ENCODE data around the gene XPA.

The XPA gene

GRCh38 chr9:97632985-97633858, 63.9 kb downstream of the XPA start, which contains the start of the genes NCBP1 and TSTD2:
TSS of gene NCBP1 (plus strand) at chr9:97633821. CDS start at chr9:97633882, 61 bp downstream.
TSS of gene TSTD2 (minus strand) at chr9:97633368. CDS start at chr9:97627562, 5,806 bp downstream.
- H4K20me1 ChIP-seq (ENCODE audit: insufficient read depth, low read length, poor library complexity, severe bottlenecking): peaks cover 40% of the 10 kb centered on the region
- TF ChIP-seq CTCF (conservative IDR thresholded peaks at IDR 0.05; ENCODE audit: low read length) (no peak), EZH2phosphoT487 (IDR thresholded peaks at IDR 0.05; ENCODE audit: borderline replicate concordance) (no peak)
- H3K79me2 ChIP-seq (ENCODE audit: insufficient read depth, low read length): peaks cover 82% of the 10 kb centered on the region
- H3K4me1 ChIP-seq (ENCODE audit: insufficient read depth, low read length, poor library complexity, severe bottlenecking): peaks cover 59% of the 10 kb centered on the region
- H3K4me2 ChIP-seq (ENCODE audit: low read depth, low read length, poor library complexity, severe bottlenecking): peak within 1 kb of the TSS; percentile 96
- H3K36me3 ChIP-seq (ENCODE audit: insufficient read depth, low read length): no peaks in the 10 kb centered on the region
- 0 out of 2 replicates have a peak, but pooled peaks cover 5% of the 10 kb centered on the region for H3F3A ChIP-seq (ENCODE audit: low read depth)
- no peaks in the 10 kb centered on the region for H3K27me3 ChIP-seq (ENCODE audit: insufficient read depth, low read length, poor library complexity, severe bottlenecking)
- H3K9ac ChIP-seq (ENCODE audit: low read depth, low read length, poor library complexity, severe bottlenecking): peak within 1 kb of the TSS; percentile 88
- H3K9me2 ChIP-seq (replicated peaks; ENCODE audit: low read depth, low read length): no peaks in the 10 kb centered on the region
- peak within 1 kb of the TSS; percentile 90 for H3K4me3 ChIP-seq (ENCODE audit: low read length, poor library complexity, severe bottlenecking)
- H3K9me3 ChIP-seq (ENCODE audit: insufficient read depth, low read depth, low read length): no peaks in the 10 kb centered on the region
- peak within 1 kb of the TSS; percentile 93 for H2AFZ ChIP-seq (ENCODE audit: low read length)

GRCh38 chr9:97632248-97632984, 64.7 kb downstream of the XPA start:
- H3K27me3 ChIP-seq (ENCODE audit: insufficient read depth, low read length, poor library complexity, severe bottlenecking): no peaks in the 10 kb centered on the region
- no peaks in the 10 kb centered on the region for H3K9me2 ChIP-seq (replicated peaks; ENCODE audit: low read depth, low read length)
- no peaks in the 10 kb centered on the region for H3K36me3 ChIP-seq (ENCODE audit: insufficient read depth, low read length)
- H2AFZ ChIP-seq (ENCODE audit: low read length): peak overlapping the region; percentile 93
- no peaks in the 10 kb centered on the region for H3K9me3 ChIP-seq (ENCODE audit: insufficient read depth, low read depth, low read length)
- 0 out of 2 replicates have a peak, but pooled peaks cover 5% of the 10 kb centered on the region for H3F3A ChIP-seq (ENCODE audit: low read depth)
- peaks cover 32% of the 10 kb centered on the region for H4K20me1 ChIP-seq (ENCODE audit: insufficient read depth, low read length, poor library complexity, severe bottlenecking)
- peak overlapping the region; percentile 88 for H3K9ac ChIP-seq (ENCODE audit: low read depth, low read length, poor library complexity, severe bottlenecking)
- H3K4me2 ChIP-seq (ENCODE audit: low read depth, low read length, poor library complexity, severe bottlenecking): peak overlapping the region; percentile 96
- TF ChIP-seq EZH2phosphoT487 (IDR thresholded peaks at IDR 0.05; ENCODE audit: borderline replicate concordance) (no peak), CTCF (conservative IDR thresholded peaks at IDR 0.05; ENCODE audit: low read length) (no peak)
- H3K79me2 ChIP-seq (ENCODE audit: insufficient read depth, low read length): peaks cover 82% of the 10 kb centered on the region
- peak overlapping the region; percentile 90 for H3K4me3 ChIP-seq (ENCODE audit: low read length, poor library complexity, severe bottlenecking)
- H3K4me1 ChIP-seq (ENCODE audit: insufficient read depth, low read length, poor library complexity, severe bottlenecking): peaks cover 52% of the 10 kb centered on the region

GRCh38 chr9:97630591-97630990, 66.5 kb downstream of the XPA start:
- peaks cover 72% of the 10 kb centered on the region for H3K79me2 ChIP-seq (ENCODE audit: insufficient read depth, low read length)
- 0 out of 2 replicates have a peak, but pooled peaks cover 5% of the 10 kb centered on the region for H3F3A ChIP-seq (ENCODE audit: low read depth)
- no peak overlapping the region for H3K4me3 ChIP-seq (ENCODE audit: low read length, poor library complexity, severe bottlenecking)
- peaks cover 10% of the 10 kb centered on the region; the same call in 1 of the 2 replicates for H3K36me3 ChIP-seq (ENCODE audit: insufficient read depth, low read length)
- TF ChIP-seq CTCF (conservative IDR thresholded peaks at IDR 0.05; ENCODE audit: low read length): no peak
- no peak for TF ChIP-seq EZH2phosphoT487 (IDR thresholded peaks at IDR 0.05; ENCODE audit: borderline replicate concordance)
- H3K9me3 ChIP-seq (ENCODE audit: insufficient read depth, low read depth, low read length): no peaks in the 10 kb centered on the region
- H3K4me1 ChIP-seq (ENCODE audit: insufficient read depth, low read length, poor library complexity, severe bottlenecking): peaks cover 39% of the 10 kb centered on the region
- H4K20me1 ChIP-seq (ENCODE audit: insufficient read depth, low read length, poor library complexity, severe bottlenecking): peaks cover 17% of the 10 kb centered on the region
- H2AFZ ChIP-seq (ENCODE audit: low read length): no peak overlapping the region
- H3K27me3 ChIP-seq (ENCODE audit: insufficient read depth, low read length, poor library complexity, severe bottlenecking): no peaks in the 10 kb centered on the region
- no peak overlapping the region for H3K9ac ChIP-seq (ENCODE audit: low read depth, low read length, poor library complexity, severe bottlenecking)
- H3K9me2 ChIP-seq (replicated peaks; ENCODE audit: low read depth, low read length): no peaks in the 10 kb centered on the region
- peak overlapping the region; percentile 96 for H3K4me2 ChIP-seq (ENCODE audit: low read depth, low read length, poor library complexity, severe bottlenecking)

Measured in Loucy (cell line).